IMR-90 (cell line): Measurements from ENCODE around the gene CDKL5. TPM values are rescaled to one million over a fixed set of nuclear protein-coding genes. Genes with fewer than 3 reads are reported as not detected.

ENCODE experiments used
- ATAC-seq: fragments of 200-7000 bp; cut with Tn5 transposase; 2 replicates; pipeline ENCODE4 v1.9.1; 2020; ENCODE audit warnings: low read depth, mild to moderate bottlenecking, moderate library complexity
- BruUV-seq: library from RNA; stranded (reverse); fragments of 400-500 nt; replicated peaks from 2 replicates; lab custom pipeline; 2021; lab: Mats Ljungman, UMichigan
- CTCF ChIA-PET: fragments of 300-600 bp; formaldehyde crosslinking; extraction: SDS; loops from one replicate; lab custom pipeline; 2021; ENCODE audit warnings: antibody characterized with exemption; lab: Yijun Ruan, JAX
- POLR2A ChIA-PET: fragments of 300-600 bp; sonication (Branson Sonifier 250); formaldehyde crosslinking; loops from one replicate; lab custom pipeline; 2022; ENCODE audit warnings: antibody characterized with exemption; ENCODE audit not compliant: unreplicated experiment; lab: Charles Lee
- DNase-seq: peaks from one replicate; pipeline ENCODE4 v3.0.0; 2013
- H2AFZ ChIP-seq: replicated peaks from 2 replicates; pipeline ENCODE3; 2013; ENCODE audit warnings: low read length, mild to moderate bottlenecking; ENCODE audit not compliant: poor library complexity
- H2AK5ac ChIP-seq: 2 replicates; pipeline ENCODE4 v1.6.1; 2013; ENCODE audit warnings: low read depth, low read length, inconsistent platforms
- H2AK9ac ChIP-seq: replicated peaks from 2 replicates; pipeline ENCODE3; 2013; ENCODE audit warnings: mild to moderate bottlenecking, low read depth, low read length, moderate library complexity; ENCODE audit not compliant: poor library complexity
- H2BK120ac ChIP-seq: 2 replicates; pipeline ENCODE4 v1.6.1; 2013; ENCODE audit warnings: low read depth, low read length, inconsistent platforms
- H2BK15ac ChIP-seq: 3 replicates; pipeline ENCODE4 v1.6.1; 2013; ENCODE audit warnings: low read depth, low read length, inconsistent platforms
- H2BK20ac ChIP-seq: 2 replicates; pipeline ENCODE4 v1.6.1; 2013; ENCODE audit warnings: low read depth, mild to moderate bottlenecking, inconsistent platforms, low read length, moderate library complexity
- H2BK5ac ChIP-seq: 2 replicates; pipeline ENCODE4 v1.6.1; 2013; ENCODE audit warnings: mild to moderate bottlenecking, low read depth, low read length, inconsistent platforms; ENCODE audit not compliant: poor library complexity, severe bottlenecking
- H3K14ac ChIP-seq: replicated peaks from 2 replicates; pipeline ENCODE4 v1.6.1; 2013; ENCODE audit warnings: low read depth, low read length, inconsistent platforms
- H3K18ac ChIP-seq: 2 replicates; pipeline ENCODE4 v1.6.1; 2013; ENCODE audit warnings: low read depth, low read length, control low read depth
- H3K23ac ChIP-seq: 2 replicates; pipeline ENCODE4 v1.6.1; 2013; ENCODE audit warnings: low read depth, low read length, inconsistent platforms
- H3K27ac ChIP-seq: 2 replicates; pipeline ENCODE4 v1.5.1; 2013; ENCODE audit warnings: mild to moderate bottlenecking, control low read depth, low read length; ENCODE audit not compliant: insufficient read depth
- H3K27me3 ChIP-seq: 2 replicates; pipeline ENCODE4 v1.6.1; 2013; ENCODE audit warnings: low read length; ENCODE audit not compliant: control insufficient read depth, insufficient read depth
- H3K36me3 ChIP-seq: 2 replicates; pipeline ENCODE4 v1.6.1; 2013; ENCODE audit warnings: low read length, mixed read lengths; ENCODE audit not compliant: control insufficient read depth, insufficient read depth
- H3K4ac ChIP-seq: 2 replicates; pipeline ENCODE4 v1.6.1; 2013; ENCODE audit warnings: low read depth, low read length, inconsistent platforms
- H3K4me1 ChIP-seq: 2 replicates; pipeline ENCODE4 v1.6.1; 2013; ENCODE audit warnings: low read length, mixed read lengths; ENCODE audit not compliant: control insufficient read depth, insufficient read depth
- H3K4me2 ChIP-seq: 2 replicates; pipeline ENCODE4 v1.6.1; 2013; ENCODE audit warnings: low read depth, mild to moderate bottlenecking, control low read depth, low read length, moderate library complexity
- H3K4me3 ChIP-seq: 2 replicates; pipeline ENCODE4 v1.5.1; 2013; ENCODE audit warnings: low read depth, mild to moderate bottlenecking, control low read depth, low read length, moderate library complexity; ENCODE audit not compliant: insufficient read depth
- H3K56ac ChIP-seq: 2 replicates; pipeline ENCODE4 v1.6.1; 2013; ENCODE audit warnings: low read length, inconsistent platforms; ENCODE audit not compliant: insufficient read depth; ENCODE audit errors: extremely low read depth
- H3K79me1 ChIP-seq, 2 experiments: 2 replicates each; pipeline ENCODE4 v1.6.1; 2013; ENCODE audit warnings: low read length in 2 of 2, inconsistent platforms in 1 of 2, low read depth in 1 of 2
- H3K9ac ChIP-seq: 2 replicates; pipeline ENCODE4 v1.6.1; 2013; ENCODE audit warnings: low read depth, low read length, control low read depth
- H3K9me1 ChIP-seq: 2 replicates; pipeline ENCODE4 v1.6.1; 2013; ENCODE audit warnings: low read length, inconsistent platforms; ENCODE audit not compliant: insufficient read depth
- H3K9me3 ChIP-seq: 2 replicates; pipeline ENCODE4 v1.6.1; 2013; ENCODE audit warnings: low read length; ENCODE audit not compliant: control insufficient read depth, insufficient read depth
- H4K20me1 ChIP-seq: 2 replicates; pipeline ENCODE4 v1.6.1; 2013; ENCODE audit warnings: low read length, inconsistent platforms; ENCODE audit not compliant: insufficient read depth
- H4K5ac ChIP-seq: 2 replicates; pipeline ENCODE4 v1.6.1; 2013; ENCODE audit warnings: mild to moderate bottlenecking, low read depth, low read length, control low read depth
- H4K8ac ChIP-seq, 2 experiments: 2 replicates each; pipeline ENCODE4 v1.6.1; 2013; ENCODE audit warnings: low read depth in 2 of 2, low read length in 2 of 2, control low read depth in 1 of 2, inconsistent platforms in 1 of 2
- H4K91ac ChIP-seq: 2 replicates; pipeline ENCODE4 v1.6.1; 2013; ENCODE audit warnings: low read depth, low read length, inconsistent platforms; ENCODE audit not compliant: insufficient read depth
- CEBPB ChIP-seq: IDR thresholded peaks from 2 replicates; pipeline ENCODE4 v1.6.1; 2012; ENCODE audit warnings: low read depth, low read length, improper control_type of control experiment
- CHD1 ChIP-seq: IDR thresholded peaks from 2 replicates; pipeline ENCODE4 v1.6.1; 2012; ENCODE audit warnings: low read depth, low read length, improper control_type of control experiment
- FOS ChIP-seq: fragments of 150-350 bp; IDR thresholded peaks from 2 replicates; pipeline ENCODE4 v1.6.1; 2016; ENCODE audit warnings: low read depth, low read length
- MAFK ChIP-seq: IDR thresholded peaks from 2 replicates; pipeline ENCODE4 v1.6.1; 2012; ENCODE audit warnings: low read depth, low read length, improper control_type of control experiment
- NFE2L2 ChIP-seq: fragments of 150-350 bp; IDR thresholded peaks from 2 replicates; pipeline ENCODE4 v1.6.1; 2016; ENCODE audit warnings: low read depth, mild to moderate bottlenecking, low read length
- RCOR1 ChIP-seq: IDR thresholded peaks from 2 replicates; pipeline ENCODE4 v1.6.1; 2012; ENCODE audit warnings: mild to moderate bottlenecking, low read length, improper control_type of control experiment; ENCODE audit not compliant: insufficient replicate concordance
- RFX5 ChIP-seq: IDR thresholded peaks from 2 replicates; pipeline ENCODE4 v1.8.0; 2012; ENCODE audit warnings: low read depth, mild to moderate bottlenecking, low read length, moderate library complexity
- WGBS, 2 experiments: methylation state at CpG; one replicate each; pipeline versions ENCODE4 v1.1.5 to v1.1.7; 2013; ENCODE audit warnings: missing lambda C conversion rate in 2 of 2; ENCODE audit not compliant: insufficient read length in 1 of 2; ENCODE audit errors: extremely low coverage in 2 of 2; 5-methylcytosine and 5-hydroxymethylcytosine counted together
- dilution Hi-C: fragments of 300-500 bp; cut with HindIII; formaldehyde crosslinking; loops from one replicate; pipeline ENCODE4 v1.14.3; 2018; ENCODE audit warnings: low sequenced_read_pairs; ENCODE audit not compliant: unreplicated experiment
- in situ Hi-C: fragments of 300-500 bp; cut with MboI; formaldehyde crosslinking; loops from 3 replicates; pipeline ENCODE4 v1.14.3; 2019; ENCODE audit warnings: low sequenced_read_pairs, inconsistent platforms, mixed read lengths
- intact Hi-C: fragments of 100-400 bp; cut with micrococcal nuclease; formaldehyde crosslinking; loops from 2 replicates; pipeline ENCODE4 v1.10.0; 2022
- polyA plus RNA-seq, 3 experiments: library from polyadenylated mRNA; depleted of rRNA; stranded (reverse); fragments of >200 nt; gene quantifications; 2 replicates each; pipeline ENCODE4 v1.2.3, GENCODE V29; 2012; ENCODE audit warnings: low replicate concordance in 1 of 3
- total RNA-seq: library from RNA; depleted of rRNA; stranded (reverse); fragments of >200 nt; gene quantifications from 2 replicates; pipeline ENCODE4 v1.2.3, GENCODE V29; 2012
- TF ChIP-seq, protein P1 (sequence below): conservative IDR thresholded peaks from 2 replicates; pipeline ENCODE4 v1.5.1; 2012; ENCODE audit warnings: mild to moderate bottlenecking, low read depth, low read length, improper control_type of control experiment
- TF ChIP-seq, protein P2 (sequence below): fragments of 150-350 bp; IDR thresholded peaks from 2 replicates; pipeline ENCODE4 v1.6.1; 2017; ENCODE audit warnings: mild to moderate bottlenecking, antibody characterized with exemption, low read length, low read depth
- TF ChIP-seq, protein P3 (sequence below): fragments of 150-350 bp; IDR thresholded peaks from 2 replicates; pipeline ENCODE4 v1.6.1; 2016; ENCODE audit warnings: low read depth, mild to moderate bottlenecking, low read length, moderate library complexity, borderline replicate concordance

Gene CDKL5
- total and polyA plus RNA-seq, 2 of the 4 experiments (the other 2 are of a cell fraction), result 3.5 to 9.7 TPM

DNA sequence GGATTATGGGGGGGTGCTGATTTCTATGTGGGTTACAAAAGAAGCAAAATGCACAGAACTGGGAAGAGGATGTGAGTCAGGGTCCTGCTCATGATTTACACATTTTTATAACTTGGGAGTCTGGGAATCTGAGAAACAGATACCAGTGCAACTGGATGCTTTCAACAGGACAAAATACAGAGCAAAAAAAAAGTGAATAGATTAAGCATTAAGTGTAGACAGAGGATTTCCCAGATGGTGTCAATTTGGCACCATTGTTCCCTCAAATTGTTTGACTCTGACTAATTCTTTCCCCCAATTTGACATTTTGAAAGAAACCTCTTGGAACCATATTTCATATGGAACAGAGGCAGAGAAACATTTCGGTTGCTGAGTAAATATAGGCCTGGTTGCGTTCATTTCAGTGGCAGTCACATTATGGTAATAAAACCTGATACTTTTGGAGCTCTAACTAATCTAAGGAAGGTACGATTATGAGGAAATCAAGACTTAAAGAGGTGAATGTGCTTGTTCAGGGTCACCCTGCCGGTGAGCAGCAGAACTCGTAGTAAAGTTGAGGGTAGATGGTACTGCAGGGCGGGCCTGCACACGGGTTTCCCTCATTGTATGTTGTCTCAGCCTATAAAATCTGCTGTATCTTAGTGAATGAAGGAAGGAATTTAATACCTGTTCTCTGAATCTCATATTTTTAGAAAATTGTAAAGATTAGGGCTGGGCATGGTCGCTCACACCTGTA lies 18.7 kb upstream of the CDKL5 start:
- no peak overlapping the region for H2AFZ ChIP-seq
- ChIA-PET POLR2A (no interaction called here), CTCF (no interaction called here)
- no peak overlapping the region for H3K4ac ChIP-seq
- H3K4me2 ChIP-seq, result no peak overlapping the region
- no peak overlapping the region for H2BK15ac ChIP-seq
- no peak for ATAC-seq
- WGBS, 2 experiments, result 95% methylated on average over 4 of the region's 8 CpGs; no CpG with 5 or more reads in 1 of the 2 experiments
- TF ChIP-seq NFE2L2, result no peak
- TF ChIP-seq CEBPB, result no peak
- TF ChIP-seq FOS, result no peak
- TF ChIP-seq MAFK, result no peak
- TF ChIP-seq CHD1, result no peak
- TF ChIP-seq, protein P1, sequence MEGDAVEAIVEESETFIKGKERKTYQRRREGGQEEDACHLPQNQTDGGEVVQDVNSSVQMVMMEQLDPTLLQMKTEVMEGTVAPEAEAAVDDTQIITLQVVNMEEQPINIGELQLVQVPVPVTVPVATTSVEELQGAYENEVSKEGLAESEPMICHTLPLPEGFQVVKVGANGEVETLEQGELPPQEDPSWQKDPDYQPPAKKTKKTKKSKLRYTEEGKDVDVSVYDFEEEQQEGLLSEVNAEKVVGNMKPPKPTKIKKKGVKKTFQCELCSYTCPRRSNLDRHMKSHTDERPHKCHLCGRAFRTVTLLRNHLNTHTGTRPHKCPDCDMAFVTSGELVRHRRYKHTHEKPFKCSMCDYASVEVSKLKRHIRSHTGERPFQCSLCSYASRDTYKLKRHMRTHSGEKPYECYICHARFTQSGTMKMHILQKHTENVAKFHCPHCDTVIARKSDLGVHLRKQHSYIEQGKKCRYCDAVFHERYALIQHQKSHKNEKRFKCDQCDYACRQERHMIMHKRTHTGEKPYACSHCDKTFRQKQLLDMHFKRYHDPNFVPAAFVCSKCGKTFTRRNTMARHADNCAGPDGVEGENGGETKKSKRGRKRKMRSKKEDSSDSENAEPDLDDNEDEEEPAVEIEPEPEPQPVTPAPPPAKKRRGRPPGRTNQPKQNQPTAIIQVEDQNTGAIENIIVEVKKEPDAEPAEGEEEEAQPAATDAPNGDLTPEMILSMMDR, result no peak
- TF ChIP-seq, protein P2, sequence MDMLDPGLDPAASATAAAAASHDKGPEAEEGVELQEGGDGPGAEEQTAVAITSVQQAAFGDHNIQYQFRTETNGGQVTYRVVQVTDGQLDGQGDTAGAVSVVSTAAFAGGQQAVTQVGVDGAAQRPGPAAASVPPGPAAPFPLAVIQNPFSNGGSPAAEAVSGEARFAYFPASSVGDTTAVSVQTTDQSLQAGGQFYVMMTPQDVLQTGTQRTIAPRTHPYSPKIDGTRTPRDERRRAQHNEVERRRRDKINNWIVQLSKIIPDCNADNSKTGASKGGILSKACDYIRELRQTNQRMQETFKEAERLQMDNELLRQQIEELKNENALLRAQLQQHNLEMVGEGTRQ, result no peak
- TF ChIP-seq RFX5, result no peak
- TF ChIP-seq, protein P3, sequence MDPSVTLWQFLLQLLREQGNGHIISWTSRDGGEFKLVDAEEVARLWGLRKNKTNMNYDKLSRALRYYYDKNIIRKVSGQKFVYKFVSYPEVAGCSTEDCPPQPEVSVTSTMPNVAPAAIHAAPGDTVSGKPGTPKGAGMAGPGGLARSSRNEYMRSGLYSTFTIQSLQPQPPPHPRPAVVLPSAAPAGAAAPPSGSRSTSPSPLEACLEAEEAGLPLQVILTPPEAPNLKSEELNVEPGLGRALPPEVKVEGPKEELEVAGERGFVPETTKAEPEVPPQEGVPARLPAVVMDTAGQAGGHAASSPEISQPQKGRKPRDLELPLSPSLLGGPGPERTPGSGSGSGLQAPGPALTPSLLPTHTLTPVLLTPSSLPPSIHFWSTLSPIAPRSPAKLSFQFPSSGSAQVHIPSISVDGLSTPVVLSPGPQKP, result no peak
- no peak for TF ChIP-seq RCOR1
- H3K4me1 ChIP-seq, result no peaks in the 10 kb centered on the region
- in situ Hi-C loops (no loop called here), intact Hi-C loops (no loop called here), dilution Hi-C loops (no loop called here)
- H4K5ac ChIP-seq, result no peak overlapping the region
- H3K23ac ChIP-seq, result no peak overlapping the region
- no peaks in the 10 kb centered on the region for H3K79me1 ChIP-seq
- no peaks in the 10 kb centered on the region for H3K36me3 ChIP-seq
- no peaks in the 10 kb centered on the region for H3K9me3 ChIP-seq
- H2AK9ac ChIP-seq, result no peak overlapping the region
- H3K9me1 ChIP-seq, result no peaks in the 10 kb centered on the region
- peak; percentile 40 for DNase-seq
- H4K91ac ChIP-seq, result no peak overlapping the region
- no peaks in the 10 kb centered on the region for H3K27me3 ChIP-seq
- H2BK120ac ChIP-seq, result no peak overlapping the region
- no peak overlapping the region for H4K8ac ChIP-seq
- no TSS peak for BruUV-seq
- H3K18ac ChIP-seq, result no peak overlapping the region
- no peak overlapping the region for H3K9ac ChIP-seq
- no peak overlapping the region for H3K27ac ChIP-seq
- no peak overlapping the region for H2BK20ac ChIP-seq
- H3K4me3 ChIP-seq, result no peak overlapping the region
- no peak overlapping the region for H3K56ac ChIP-seq
- no peaks in the 10 kb centered on the region for H4K20me1 ChIP-seq
- H3K14ac ChIP-seq, result no peak overlapping the region
- no peak overlapping the region for H2AK5ac ChIP-seq
- no peak overlapping the region for H2BK5ac ChIP-seq
